Right renal pelvis (tissue), 4 donors: ENCODE data around the gene C1orf50. TPM values are rescaled to one million over a fixed set of nuclear protein-coding genes. Genes with fewer than 3 reads are reported as not detected.
"Not testable (repeated sequence)": the region's sequence is repeated elsewhere in the genome, so short reads cannot be mapped to it uniquely, and the experiment has no call there.

ENCODE experiments used
- DNase-seq, 4 donors: peaks; one replicate each; pipeline ENCODE4 v3.0.0-alpha.2; 2013; ENCODE audit warnings: low read depth in 4 of 4, low spot score in 3 of 4, missing footprints in 1 of 4
- polyA plus RNA-seq, 4 donors: library from polyadenylated mRNA; unstranded; fragments of 120-200 nt; gene quantifications; one replicate each; pipeline ENCODE4 v1.2.1, GENCODE V29; 2013; ENCODE audit not compliant: insufficient read length in 4 of 4

Gene C1orf50
- polyA plus RNA-seq, 4 donors, result 8.4 to 12.2 (median 11.3) TPM

DNA sequence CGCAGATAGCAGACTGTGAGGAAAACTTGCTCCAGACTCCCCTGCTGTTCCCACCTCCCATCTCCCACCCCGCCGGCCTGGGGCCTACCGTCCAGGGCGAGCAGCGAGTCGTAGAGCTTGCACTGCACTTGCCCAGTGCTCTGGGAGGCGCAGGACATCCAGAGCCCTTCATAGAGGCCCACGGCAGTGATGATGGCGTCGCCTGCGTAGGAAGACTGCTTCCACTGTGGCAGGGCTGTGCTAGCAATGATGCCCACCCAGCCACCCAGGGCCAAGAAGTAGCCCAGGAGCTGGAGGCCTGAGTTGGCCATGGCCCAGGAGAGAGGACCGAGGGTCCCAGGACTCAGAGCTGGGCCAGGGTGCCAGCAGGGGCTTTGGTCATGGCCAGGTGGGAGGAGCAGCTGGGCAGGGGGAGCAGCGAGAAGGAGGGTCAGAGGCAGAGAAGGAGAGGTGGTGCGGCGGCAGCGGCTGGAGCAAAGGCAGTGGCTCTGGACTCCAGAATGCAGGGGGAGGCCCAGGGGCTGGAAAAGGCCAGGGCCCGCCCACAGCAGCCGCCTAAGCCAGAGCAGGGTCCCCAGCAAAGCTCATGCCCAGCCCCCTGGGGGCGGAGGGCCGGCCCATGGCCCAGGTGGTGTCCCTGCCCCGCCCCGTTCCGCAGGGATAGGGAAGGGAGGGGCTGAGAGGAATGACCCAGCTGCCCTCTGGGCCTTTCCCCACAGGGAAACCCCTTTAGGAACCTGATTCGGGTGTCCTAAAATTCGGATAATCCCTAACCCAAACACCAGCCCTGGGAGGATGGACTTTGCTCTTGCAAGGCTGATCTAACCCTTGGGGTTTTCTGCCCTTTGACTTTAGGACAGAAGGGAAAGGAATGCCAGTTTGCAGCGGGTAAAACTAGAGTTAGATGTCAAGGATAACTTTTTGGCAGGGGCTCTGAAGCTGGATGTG is 27.0 kb upstream of the C1orf50 start, which contains the start of gene CLDN19:
Gene CLDN19, minus strand, starts transcription at position 484 of the 948 bp plus-strand sequence. Its CDS starts 173 bp downstream, at position 311.
- peak in 1 of 4 donors; percentile 56 for DNase-seq

DNA sequence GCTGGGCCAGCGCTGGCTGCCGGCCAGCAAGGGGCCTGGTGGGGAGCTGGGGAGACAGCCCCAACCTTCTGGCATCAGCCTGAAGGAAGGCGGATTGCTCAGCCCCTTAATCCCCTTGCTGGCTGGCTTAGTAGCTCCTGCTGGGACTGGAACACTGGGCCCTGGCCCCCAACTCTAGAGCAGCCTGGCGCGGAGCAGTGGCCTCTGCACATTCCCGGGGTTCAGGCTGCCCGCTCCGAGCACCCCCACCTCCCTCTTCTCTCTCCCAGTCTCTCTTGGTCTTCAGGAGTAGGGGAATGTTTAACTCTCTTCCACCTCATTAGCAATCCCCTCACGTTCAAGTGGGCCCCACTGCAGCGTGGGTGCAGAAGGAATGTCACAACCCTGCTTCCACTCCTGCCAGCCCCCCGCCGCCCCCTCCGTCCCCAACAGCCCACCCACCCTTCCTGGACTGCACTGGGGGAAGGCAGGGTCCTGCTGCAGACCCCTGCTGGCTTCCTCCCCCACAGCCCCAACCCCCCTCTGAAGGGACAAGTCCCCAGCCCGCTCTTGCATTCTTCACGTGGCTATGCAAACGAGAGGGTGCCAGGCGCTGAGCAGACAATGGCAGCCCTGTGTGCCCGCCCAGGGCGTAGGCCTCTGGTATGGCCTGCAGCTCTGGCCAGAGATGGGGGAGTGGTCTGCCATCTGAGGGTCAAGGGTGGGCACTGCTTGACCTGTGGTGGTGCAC is 26.0 kb upstream of the C1orf50 start:
- peak in 1 of 4 donors; percentile 40 for DNase-seq

DNA sequence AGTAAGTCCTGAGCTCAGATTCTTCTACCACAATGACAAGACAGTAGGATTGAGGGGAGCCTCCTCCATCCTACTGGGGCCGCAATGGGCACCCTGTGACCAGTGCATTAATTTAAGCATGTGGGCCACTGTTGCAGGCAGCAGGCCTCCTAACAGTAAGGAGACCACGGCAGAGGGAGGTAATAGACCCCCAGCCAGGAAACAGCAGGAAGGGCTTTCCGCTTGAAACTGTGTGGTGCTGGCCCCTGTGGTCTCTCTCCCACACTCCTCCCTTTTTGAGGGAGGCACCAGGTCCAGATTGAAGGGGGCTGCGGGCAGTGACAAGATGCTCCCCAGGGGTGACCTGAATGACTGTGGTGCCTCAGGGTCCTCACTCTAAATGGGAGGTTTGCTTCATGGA is 25.3 kb upstream of the C1orf50 start:
- no peak for DNase-seq

DNA sequence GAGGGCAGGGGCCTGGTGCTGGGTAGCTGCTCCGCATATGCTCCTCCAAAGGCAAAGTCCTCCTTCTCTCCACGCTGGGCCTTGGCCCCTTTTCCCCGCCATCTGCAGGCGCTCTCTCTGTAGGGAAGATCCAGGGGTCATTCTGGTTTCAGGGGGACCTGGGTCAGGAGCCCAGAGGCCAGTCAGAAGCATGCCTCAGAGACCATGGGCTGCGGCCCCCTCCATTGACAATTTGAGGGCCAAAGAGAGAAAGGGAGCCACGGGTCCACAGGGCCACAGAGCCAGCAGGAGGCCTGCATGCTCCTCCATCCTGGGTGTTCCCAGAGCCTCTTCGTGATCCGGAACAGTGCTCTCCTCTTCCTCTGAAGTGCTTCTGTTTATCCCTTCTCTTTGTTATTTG is 24.9 kb upstream of the C1orf50 start:
- DNase-seq, result no peak

DNA sequence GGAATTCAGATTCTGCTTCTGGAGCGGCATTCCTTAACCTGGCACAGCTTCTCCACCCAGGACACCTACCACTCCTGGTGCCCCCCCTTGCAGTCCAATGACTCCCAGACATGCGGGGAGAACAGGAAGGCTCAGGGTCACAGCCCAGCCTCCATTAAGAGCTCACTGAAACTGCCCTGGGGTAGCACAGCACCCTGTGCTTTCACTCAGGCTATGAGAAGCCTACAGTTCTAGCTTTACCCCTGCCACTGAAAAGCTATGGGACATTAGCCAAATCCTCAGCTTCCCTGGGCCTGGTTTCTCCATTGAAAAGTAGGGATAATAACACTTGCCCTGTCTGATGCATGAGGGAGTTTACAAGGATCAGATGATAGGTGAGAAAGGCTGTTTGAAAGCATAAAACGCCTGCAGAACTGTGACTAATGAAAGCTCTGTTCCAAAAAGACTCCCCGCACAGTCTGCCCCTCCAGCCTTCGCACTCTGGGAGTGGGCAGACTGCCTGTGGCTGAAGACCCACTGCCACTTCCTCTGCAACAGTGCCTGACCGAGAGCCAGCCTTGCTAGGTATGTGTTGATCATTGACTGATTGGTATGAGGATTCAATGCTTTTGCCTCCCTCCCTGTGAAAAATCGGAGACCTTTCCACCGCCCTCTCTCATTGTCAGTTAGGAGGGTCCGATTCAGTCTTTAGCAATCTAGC is 24.3 kb upstream of the C1orf50 start:
- DNase-seq, result no peak

DNA sequence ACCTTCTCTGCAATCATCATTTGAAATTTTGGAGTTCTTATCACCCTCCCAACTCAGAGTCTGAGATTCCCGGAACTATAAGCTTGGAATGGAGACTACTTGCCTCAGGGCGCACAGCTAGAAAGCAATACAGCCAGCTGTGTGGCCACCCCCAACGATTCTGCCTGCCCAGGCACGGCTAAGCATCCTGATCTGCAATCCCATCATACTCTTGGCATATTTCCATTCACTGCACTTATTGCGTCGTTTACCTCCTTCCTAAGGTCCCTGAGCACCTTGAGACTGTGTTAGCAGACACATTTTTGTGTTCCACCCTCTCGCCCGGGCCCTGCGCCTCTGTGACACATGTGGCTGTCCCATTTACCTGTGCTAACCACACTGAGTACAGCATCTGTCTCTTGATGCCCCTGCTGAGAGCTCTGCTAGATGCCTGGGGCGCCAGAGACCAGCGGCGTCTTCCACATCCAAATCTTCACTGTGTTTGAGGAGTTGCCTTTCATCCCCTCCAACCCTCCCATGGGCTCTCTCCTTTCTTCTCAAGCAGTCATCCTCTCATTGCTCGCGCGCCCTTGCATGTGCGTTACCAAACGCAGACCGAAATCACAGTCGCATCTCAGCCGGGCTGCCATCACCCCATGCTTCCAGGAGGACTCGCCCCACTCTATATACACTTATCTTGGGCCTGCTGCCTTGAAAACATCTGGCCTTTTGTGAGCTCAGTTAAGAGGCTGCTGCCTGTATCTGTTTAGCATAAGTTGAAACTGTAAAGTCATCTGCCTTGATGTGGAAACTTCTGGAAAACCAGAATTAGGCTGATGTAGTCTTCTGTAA is 23.5 kb upstream of the C1orf50 start:
- no peak for DNase-seq

DNA sequence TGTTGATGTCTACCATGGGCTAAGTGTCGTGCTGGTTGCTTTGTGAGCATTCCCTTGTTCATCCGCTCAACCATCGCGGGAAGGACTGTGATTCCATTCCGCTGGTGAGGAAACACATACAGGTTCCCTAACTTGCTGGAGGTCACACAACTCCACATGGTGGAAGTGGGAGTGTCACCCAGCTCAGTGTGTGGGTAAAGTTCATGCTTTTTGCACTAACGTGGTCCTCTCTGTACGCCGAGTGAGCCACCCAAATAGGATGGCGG is 23.0 kb upstream of the C1orf50 start:
- no peak for DNase-seq

DNA sequence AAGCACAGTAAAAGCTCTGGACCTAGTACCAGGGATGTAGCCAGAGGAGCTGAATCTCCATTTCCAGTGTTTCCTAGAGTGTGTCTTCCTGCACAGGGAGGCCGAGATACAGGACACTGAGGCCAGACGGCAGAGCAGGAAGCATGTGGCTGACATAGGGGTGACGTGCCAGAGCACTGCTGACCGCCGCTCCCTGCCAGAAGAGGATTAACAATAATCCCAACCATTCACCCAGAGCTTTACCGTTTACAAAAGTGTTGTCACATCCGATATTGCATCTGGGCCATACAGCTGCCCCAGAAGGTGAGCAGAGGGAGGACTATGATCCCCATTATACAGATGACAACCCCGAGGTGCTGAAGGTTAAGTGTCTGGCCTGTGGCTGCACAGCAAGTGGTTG is 21.2 kb upstream of the C1orf50 start:
- DNase-seq, result no peak

DNA sequence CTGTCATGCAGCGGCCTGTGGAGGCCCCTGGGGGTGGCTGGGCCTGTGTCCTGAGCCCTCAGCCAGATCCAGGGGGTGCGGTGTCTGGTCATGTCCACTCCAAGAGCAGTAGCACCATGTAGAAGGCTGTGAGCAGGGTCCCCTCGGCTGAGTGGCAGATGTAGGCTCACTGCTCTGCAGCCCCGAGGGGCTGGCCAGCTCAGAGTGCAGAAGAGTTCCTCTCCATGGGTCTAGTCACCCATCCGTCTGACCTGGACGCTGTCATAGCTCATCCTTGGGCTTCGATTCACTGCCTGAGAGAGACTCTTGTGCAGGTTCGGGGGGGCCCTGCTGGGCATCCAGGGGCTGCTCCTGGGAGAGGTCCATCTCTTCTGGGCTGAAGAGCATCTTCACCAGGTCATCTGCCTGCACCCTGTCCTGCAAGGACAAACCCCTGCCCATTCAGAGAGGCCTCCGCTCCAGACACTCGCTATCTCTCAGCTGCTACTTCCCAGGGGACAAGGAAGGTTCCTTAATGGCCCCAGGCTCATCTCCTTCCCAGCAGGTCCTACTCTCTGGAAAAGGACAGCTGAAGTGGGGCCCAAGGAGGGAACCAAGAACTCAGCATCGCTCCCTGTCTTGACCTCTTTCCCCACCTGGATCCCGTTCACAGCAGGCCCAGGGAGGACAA is 20.5 kb upstream of the C1orf50 start:
- DNase-seq, result no peak

DNA sequence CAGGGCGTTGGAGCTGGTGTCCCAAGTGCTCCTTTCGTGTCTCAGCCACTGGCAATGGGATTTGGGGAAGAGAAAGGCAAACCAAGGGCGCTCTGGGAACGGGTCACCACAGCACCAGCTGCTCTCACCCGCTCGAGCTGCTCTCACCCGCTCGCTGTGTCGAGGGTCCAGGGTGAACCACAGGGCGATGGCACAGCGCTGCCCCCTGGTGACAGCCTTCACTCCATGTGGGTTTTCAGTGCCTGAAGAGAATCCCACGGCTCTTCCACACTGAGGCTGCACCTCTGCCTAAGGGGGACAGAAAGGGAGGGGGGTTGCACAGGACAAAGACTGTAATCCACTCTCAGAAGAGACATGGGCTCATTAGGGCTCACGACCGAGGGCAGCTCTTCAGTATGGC is 19.9 kb upstream of the C1orf50 start:
- no peak for DNase-seq

DNA sequence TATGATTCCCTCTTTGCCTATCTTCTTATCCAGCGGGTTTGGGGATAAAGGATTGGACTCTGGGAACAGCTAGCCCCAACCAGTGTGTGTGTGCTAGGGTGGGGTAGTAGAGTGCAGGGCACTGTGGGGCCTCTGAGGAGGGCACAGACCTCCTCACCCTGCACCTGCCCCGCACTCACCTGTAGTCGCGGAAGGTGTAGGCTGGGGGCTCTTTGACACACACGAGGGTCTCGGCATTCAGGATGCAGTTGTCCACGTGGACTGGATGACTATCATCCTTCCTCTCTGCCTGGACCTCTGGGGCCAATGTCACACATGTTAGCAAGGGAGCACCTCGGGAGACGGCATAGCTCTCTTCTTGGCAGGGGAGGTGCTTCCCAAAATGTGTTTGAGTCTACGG is 19.0 kb upstream of the C1orf50 start:
- no peak for DNase-seq

DNA sequence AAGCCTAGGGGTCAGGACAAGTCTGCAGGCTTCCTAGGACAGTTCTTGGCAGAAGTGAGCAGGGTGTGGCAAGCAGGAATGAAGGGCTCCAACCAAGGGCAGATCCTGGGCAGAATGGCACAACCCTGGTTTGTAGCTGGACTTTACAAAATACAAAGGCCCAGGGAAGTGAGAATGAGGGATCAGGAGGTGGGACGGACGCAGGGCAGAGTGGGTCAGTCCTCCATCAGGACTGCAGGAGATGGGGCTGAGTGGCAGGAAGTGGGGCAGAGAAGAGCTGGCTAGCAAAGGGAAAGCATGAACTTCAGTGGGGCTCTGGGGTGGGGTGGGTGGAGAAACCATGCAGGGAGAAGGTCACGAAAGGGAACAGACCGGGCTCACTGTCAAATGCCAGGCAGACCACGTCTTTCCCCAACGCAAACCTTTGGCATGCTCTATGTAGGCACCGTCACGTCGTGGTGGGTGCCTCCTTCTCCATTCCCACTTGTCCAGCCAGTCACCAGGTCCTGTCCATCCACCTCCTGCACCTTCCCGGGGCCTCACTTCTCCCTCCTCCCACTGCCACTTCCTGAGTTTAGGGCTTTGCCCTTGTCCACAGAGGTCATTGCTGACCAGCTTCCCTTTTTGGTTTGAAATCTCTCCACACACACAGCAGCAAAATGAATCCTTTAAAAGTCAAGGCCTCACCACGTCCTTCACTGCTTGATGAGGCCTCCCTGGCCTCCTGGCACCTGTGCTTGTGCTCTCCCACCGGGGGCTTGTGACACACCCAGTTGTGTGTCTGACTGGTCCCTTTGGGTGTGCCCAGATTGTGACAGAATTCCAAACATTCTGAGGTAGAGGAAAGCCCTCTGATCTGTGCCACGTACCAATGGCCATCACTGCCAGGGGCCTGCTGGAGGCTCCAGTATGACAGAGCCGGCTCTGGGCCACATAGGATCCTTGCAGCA is 18.3 kb upstream of the C1orf50 start:
- no peak for DNase-seq

DNA sequence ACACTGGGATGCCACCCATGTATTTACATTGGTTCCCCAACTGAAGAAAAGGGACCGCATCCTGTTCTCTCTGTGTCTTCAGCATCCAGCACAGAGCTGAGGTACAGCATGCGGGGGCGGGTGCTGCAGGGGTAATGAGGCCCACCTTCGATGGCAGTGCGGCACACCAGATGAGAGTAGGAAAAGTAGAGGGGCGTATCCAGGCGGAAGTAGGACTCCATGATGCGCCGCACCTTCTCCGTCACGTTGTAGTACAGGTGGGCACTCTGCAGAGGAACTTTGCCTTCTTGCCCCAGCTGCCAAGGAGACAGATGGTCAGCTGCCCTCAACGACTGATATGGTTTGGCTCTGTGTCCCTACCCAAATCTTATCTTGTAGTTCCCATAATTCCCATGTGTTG is 17.0 kb upstream of the C1orf50 start:
- no peak for DNase-seq

DNA sequence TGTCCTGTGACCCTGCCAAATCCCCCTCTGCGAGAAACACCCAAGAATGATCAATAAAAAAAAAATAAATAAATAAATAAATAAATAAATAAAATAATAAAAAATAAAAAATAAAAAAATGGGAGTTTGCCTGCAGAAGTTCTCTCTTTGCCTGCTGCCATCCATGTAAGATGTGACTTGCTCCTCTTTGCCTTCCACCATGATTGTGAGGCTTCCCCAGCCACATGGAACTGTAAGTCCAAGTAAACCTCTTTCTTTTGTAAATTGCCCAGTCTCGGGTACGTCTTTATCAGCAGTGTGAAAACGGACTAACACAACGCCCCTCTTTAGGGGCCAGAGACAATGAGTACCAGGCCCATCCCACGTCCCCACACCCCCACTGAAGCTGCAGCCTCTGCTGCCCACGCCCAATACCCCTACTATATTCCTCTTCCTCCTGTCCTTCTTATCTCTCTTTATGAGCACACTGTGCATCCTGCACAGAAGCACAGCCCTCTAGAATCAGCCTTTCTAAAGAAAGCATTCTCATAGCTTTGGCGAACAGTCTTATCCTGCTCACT is 15.5 kb upstream of the C1orf50 start:
- not testable (repeated sequence) for DNase-seq

DNA sequence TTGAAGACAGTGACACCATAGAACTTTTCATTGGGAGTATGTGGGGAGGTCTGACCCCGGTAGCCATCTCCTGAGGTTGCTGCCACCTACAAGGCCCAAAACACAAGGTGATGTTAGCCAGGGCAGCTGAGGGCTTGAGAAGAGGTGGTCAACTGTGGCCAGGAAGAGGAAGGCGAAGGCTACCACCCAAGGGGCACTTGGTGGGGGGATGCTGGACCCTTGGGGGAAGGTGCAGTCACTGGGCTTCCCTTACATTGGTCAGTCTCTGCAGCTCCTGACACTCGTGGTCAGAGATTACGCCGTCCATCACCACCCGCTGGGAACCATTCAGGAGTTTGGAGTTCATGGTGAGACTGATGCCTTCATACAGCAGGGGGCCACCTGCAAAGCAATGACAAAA is 14.8 kb upstream of the C1orf50 start:
- DNase-seq, result no peak

DNA sequence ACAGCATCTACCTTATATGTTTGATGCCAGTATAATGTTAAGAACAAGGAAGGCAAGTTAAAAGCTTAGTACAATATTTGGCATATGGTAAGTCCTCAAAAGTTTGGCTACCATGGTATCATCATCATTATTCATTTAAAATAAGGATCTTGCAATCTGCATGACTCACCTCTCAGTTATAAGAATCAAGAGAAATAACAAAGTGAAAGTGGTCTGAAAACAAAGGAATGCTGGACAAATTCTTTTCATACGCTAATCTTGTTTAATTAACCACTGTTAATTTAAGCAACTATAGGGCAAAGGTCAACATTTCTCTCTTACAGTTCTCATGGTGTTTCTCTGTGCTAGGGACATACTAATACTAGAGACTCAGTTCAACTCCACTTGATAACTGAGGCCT is 14.0 kb upstream of the C1orf50 start:
- no peak for DNase-seq

DNA sequence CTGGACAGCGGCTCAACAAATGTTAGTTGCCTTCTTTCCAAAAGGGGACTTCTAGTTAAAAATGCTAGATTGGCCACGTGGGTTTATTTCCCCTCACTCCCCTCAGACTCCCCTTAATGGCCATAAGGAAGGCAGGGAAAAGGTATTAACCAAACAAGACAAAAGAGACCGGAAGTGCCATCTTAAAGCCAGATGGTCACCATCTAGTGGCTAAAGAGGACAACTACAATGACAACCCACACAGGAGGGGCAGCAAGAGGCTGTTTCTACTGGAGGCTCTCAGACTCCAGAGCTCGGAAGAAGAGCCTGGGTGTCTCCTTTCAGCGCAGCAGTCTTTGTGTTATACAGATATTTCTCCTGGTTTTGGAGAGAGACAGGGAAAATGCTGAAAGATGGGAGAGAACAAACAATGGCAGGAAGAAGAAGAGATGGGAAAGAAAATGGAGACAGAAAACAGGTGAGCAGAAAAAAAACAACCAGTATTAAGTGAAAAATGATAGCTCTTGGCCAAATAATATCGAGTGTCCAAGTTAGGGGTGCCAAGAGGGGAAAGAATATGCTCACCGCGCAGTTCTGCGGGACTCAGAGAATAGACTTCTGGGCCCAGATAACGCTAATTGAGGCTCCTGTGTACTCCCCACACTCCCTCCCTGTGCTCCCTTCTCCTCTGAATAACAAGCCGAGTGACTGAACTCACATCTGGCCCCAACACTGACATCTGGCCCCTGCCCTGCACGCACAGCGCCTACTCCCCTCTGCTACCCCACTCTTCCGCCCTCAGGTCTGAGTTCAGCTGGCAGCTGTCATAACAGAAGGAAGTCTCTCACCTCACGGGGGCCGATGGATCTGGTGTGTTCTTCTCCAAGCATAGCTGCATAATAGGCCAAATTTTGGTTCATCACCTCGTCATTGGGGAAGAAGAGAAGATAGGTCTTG is 9.8 kb upstream of the C1orf50 start:
- peak in 1 of 4 donors; percentile 23 for DNase-seq
